Measurements from ENCODE around the gene MAP4K3. TPM values are rescaled to one million over a fixed set of nuclear protein-coding genes. Genes with fewer than 3 reads are reported as not detected.

MAP4K3 gene
- total and polyA plus RNA-seq, 9 donors = 20.6 to 96.4 (median 53.0) TPM

DNA sequence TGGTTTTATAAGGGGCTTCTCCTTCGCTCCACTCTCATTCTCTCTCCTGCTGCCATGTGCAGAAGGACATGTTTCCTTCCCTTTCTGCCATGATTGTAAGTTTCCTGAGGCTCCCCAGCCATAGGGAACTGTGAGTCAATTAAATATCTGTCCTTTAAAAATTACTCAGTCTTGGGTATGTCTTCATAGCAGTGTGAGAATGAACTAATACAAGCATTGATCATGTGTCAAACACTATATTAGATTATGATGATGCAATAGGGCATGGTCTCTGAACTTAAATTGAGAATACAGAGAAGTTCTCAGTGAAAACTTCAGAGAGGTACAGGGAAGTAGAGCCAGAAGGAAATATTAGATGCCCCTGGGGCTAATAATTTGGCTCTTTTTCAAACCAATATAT, 5.9 kb upstream of the MAP4K3 start:
- no peak overlapping the region for H3K4me3 ChIP-seq
- TF ChIP-seq EP300 (IDR thresholded peaks at IDR 0.05) (no peak), POLR2A (IDR thresholded peaks at IDR 0.05) (no peak)
- TF ChIP-seq, protein P1, sequence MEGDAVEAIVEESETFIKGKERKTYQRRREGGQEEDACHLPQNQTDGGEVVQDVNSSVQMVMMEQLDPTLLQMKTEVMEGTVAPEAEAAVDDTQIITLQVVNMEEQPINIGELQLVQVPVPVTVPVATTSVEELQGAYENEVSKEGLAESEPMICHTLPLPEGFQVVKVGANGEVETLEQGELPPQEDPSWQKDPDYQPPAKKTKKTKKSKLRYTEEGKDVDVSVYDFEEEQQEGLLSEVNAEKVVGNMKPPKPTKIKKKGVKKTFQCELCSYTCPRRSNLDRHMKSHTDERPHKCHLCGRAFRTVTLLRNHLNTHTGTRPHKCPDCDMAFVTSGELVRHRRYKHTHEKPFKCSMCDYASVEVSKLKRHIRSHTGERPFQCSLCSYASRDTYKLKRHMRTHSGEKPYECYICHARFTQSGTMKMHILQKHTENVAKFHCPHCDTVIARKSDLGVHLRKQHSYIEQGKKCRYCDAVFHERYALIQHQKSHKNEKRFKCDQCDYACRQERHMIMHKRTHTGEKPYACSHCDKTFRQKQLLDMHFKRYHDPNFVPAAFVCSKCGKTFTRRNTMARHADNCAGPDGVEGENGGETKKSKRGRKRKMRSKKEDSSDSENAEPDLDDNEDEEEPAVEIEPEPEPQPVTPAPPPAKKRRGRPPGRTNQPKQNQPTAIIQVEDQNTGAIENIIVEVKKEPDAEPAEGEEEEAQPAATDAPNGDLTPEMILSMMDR (IDR thresholded peaks at IDR 0.05) = no peak
- H3K27me3 ChIP-seq = no peaks in the 10 kb centered on the region
- peaks cover 3% of the 10 kb centered on the region for H3K4me1 ChIP-seq (ENCODE audit: insufficient read depth)
- no peak overlapping the region for H3K27ac ChIP-seq
- DNase-seq = no peak
- intact Hi-C loops (cut with DNase I) = no loop called here
- 98 to 100% (median 100%) methylated on average over 1 of the region's 1 CpG for WGBS, 3 donors
- H3K9me3 ChIP-seq = no peaks in the 10 kb centered on the region
- no peaks in the 10 kb centered on the region for H3K36me3 ChIP-seq

DNA sequence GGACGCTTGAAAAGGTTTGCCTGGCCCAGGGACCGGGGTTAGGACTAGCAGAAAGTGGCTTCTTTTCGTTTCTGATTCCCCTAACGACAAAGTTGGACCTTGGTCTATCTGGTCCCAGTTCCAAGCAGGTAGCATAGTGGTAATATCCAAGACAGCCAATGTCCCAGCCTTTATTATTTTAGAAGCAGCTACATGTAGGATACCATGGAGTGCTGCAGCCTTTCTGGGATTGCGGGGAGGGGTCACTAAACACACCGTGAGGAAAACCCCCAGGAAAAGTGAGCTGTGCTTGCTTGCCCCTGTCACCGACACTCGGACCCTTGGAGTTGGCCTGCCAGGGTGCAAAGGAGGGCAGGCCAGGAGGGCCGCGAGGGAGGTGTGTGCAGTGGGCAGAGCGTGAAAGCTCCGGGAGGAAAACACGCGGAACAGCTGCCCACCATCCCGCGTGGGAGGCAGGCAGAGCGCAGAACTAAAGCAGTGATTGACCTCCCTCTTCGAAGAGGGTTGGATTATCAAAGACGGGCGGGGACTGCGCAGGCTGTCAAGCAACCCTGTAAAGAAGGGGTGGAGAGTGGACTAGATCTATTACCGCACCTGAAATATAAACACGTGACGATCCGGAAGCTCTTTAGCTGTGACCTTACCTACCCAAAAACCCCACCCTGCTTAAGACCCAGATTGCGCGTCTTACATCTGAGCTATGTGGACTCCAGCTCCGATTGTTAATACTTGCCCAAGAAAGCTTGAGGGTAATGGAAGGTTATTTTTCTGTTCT, 624 bp upstream of the MAP4K3 start:
- 1% methylated on average over 28 of the region's 28 CpGs for WGBS, 3 donors
- Histone ChIP-seq H3K27ac (peak overlapping the region; percentile 95 to 99), H3K4me3 (peak overlapping the region; percentile 90), H3K4me1 (ENCODE audit: insufficient read depth) (peaks cover 8% of the 10 kb centered on the region), H3K9me3 (no peaks in the 10 kb centered on the region), H3K27me3 (no peaks in the 10 kb centered on the region), H3K36me3 (no peaks in the 10 kb centered on the region)
- DNase-seq = peak; percentile 35 to 63 (median 48)
- intact Hi-C loops (cut with DNase I) = loop anchor here in 3 of 4 donors (5.0 to 10.0 kb wide), 4 partner anchors 53 to 77 kb away; no protein-coding TSS in a partner anchor
- no peak for TF ChIP-seq POLR2A (IDR thresholded peaks at IDR 0.05)

DNA sequence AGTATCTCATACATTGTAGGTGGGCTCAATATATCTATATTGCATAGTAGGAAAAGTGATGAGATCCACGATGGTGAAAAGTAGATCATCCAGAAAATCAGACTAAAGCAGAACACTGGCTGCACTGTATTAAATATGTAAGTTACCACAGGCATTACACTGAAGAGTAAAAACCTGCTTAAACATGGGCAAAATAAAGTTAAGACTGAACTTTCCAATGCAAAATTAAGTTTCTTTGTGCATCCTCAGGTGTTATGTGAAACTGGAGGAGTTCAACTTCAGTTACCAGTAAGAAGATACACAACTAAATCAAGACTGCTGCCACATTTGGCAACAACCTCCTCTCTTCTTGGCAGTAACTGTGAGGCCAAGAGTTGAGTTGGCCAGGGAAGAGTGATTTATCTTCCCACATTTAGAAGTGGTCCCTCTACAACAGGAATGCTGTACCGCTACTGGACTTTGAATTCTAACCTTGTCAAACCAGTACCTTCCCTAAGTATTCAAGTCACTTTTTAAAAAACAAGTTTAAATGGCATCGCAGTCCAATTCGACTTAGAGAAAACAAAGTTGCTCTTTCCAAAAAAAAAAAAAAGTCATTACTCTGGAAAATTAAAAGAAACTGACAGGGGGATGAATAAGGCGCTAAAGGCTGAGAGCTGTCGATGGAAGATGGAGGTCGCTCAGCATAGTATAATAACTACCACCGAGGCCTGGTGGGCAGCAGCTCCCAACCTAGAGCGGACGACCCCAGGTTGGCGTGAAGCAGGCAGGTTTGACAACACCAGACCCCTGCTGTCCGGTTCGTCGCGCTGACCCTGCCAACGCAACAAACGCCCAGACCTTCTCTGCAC, 1.1 kb downstream of the MAP4K3 start:
- intact Hi-C loops (cut with DNase I) = loop anchor here in 3 of 4 donors (5.0 to 10.0 kb wide), 4 partner anchors 51 to 79 kb away; no protein-coding TSS in a partner anchor
- Histone ChIP-seq H3K36me3 (no peaks in the 10 kb centered on the region), H3K9me3 (no peaks in the 10 kb centered on the region), H3K27ac (peak overlapping the region; percentile 95 to 99), H3K4me3 (peak overlapping the region; percentile 90), H3K4me1 (ENCODE audit: insufficient read depth) (peaks cover 8% of the 10 kb centered on the region), H3K27me3 (no peaks in the 10 kb centered on the region)
- 1% methylated on average over 17 of the region's 17 CpGs for WGBS, 3 donors
- TF ChIP-seq, protein P1 (IDR thresholded peaks at IDR 0.05) = no peak
- TF ChIP-seq POLR2A (IDR thresholded peaks at IDR 0.05) (no peak), EP300 (IDR thresholded peaks at IDR 0.05) (no peak)
- peak in 1 of 5 donors; percentile 22 for DNase-seq

DNA sequence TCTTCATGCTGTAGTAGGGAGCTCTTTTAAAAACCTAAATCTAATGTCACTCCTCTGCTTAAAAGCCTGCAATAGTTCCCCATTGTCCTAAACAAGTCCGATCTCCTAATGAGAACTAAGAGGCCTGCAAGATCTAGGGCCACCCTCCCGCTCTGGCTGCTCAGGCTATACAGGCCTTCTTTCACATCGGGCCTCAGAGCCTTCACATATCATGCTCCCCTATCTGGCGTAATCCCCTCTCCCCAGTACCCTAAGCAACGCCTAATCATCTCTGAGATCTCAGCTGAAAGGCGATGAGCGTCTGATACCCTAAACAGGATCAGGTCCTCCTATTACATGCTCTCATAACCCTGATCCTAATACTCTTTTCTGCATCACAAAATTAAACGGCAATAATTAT, 1.9 kb downstream of the MAP4K3 start:
- peak overlapping the region; percentile 90 for H3K4me3 ChIP-seq
- H3K9me3 ChIP-seq = no peaks in the 10 kb centered on the region
- H3K27me3 ChIP-seq = no peaks in the 10 kb centered on the region
- intact Hi-C loops (cut with DNase I) = loop anchor here in 3 of 4 donors (5.0 to 10.0 kb wide), 4 partner anchors 50 to 80 kb away; no protein-coding TSS in a partner anchor
- peaks cover 8% of the 10 kb centered on the region for H3K4me1 ChIP-seq (ENCODE audit: insufficient read depth)
- DNase-seq = peak in 1 of 5 donors; percentile 26
- TF ChIP-seq POLR2A (IDR thresholded peaks at IDR 0.05) = no peak
- TF ChIP-seq, protein P1 (IDR thresholded peaks at IDR 0.05) = no peak
- TF ChIP-seq EP300 (IDR thresholded peaks at IDR 0.05) = no peak
- H3K36me3 ChIP-seq = no peaks in the 10 kb centered on the region
- 7 to 21% (median 9%) methylated on average over 8 of the region's 8 CpGs for WGBS, 3 donors
- H3K27ac ChIP-seq = peak overlapping the region in 1 of 2 donors; percentile 95
